Adrenal gland (tissue), 12 donors: ENCODE results near the gene CHD2. TPM values are rescaled to one million over a fixed set of nuclear protein-coding genes. Genes with fewer than 3 reads are reported as not detected.

ENCODE experiments used
- DNase-seq, 7 donors: peaks; one replicate each; pipeline ENCODE4 v3.0.0-alpha.2; 2019 to 2020
- H3K27ac ChIP-seq, 5 donors: fragments of 200-600 bp; sonication (generic) in 4 of 5; 1 replicate in 3 of 5; 2 replicates in 2 of 5; pipeline versions ENCODE4 v1.5.1 to v1.8.0; 2016 to 2020; ENCODE audit warnings: mild to moderate bottlenecking in 1 of 5
- H3K27me3 ChIP-seq: fragments of 200-600 bp; 2 replicates; pipeline ENCODE4 v1.8.0; 2021
- H3K36me3 ChIP-seq, 2 donors: fragments of 200-600 bp; replicated peaks in 1 of 2; 1 replicate in 1 of 2; 2 replicates in 1 of 2; pipeline versions ENCODE4 v1.5.1 to v1.8.0; 2018 to 2022
- H3K4me1 ChIP-seq, 2 donors: fragments of 200-600 bp; replicated peaks in 1 of 2; 1 replicate in 1 of 2; 2 replicates in 1 of 2; pipeline versions ENCODE4 v1.5.1 to v1.8.0; 2018 to 2021
- H3K4me3 ChIP-seq, 4 donors: fragments of 200-600 bp; sonication (generic) in 3 of 4; one replicate each; pipeline ENCODE4 v1.5.1; 2016 to 2018
- H3K9me3 ChIP-seq, 3 donors: fragments of 200-600 bp; sonication (generic) in 1 of 3; replicated peaks in 1 of 3; 1 replicate in 2 of 3; 2 replicates in 1 of 3; pipeline versions ENCODE4 v1.5.1 to v1.8.0; 2016 to 2021
- POLR2A ChIP-seq, 2 donors: fragments of 450-650 bp; IDR thresholded peaks; one replicate each; pipeline ENCODE4 v1.6.1; 2017; ENCODE audit warnings: antibody characterized with exemption in 2 of 2, mild to moderate bottlenecking in 2 of 2, moderate library complexity in 1 of 2
- WGBS, 4 donors: extraction: QIAGEN DNeasy Blood & Tissue Kit in 2 of 4; methylation state at CpG; one replicate each; pipeline versions ENCODE4 v1.1.5 to v1.1.7; 2013 to 2017; 5-methylcytosine and 5-hydroxymethylcytosine counted together
- intact Hi-C, 2 donors: fragments of 100-400 bp; cut with DNase I; formaldehyde crosslinking; loops; one replicate each; pipeline versions ENCODE4 v1.14.1 to v1.15.0; 2022 to 2023
- polyA plus RNA-seq, 3 donors: library from polyadenylated mRNA; stranded (reverse); fragments of 200-250 nt in 2 of 3; fragments of 350-450 nt in 1 of 3; fragmentation: Illumina TruSeq in 1 of 3; extraction: RNeasy Lipid Tissue Mini Kit (QIAGEN cat#74804) in 1 of 3; gene quantifications; one replicate each; pipeline ENCODE4 v1.2.3, GENCODE V29; 2013 to 2014
- total RNA-seq, 9 donors: library from RNA; depleted of rRNA in 4 of 9; stranded (reverse); fragments of >200 nt in 4 of 9; fragments of 120-200 nt in 1 of 9; fragmentation: NEBNext Ultra II Directional in 1 of 9; extraction: Animal tissue kit (Norgen Biotek cat#: 25700) in 1 of 9; gene quantifications; one replicate each; pipeline versions ENCODE4 v1.1.0 to v1.2.4, GENCODE V29; 2013 to 2023
- TF ChIP-seq, protein P1 (sequence below), 6 experiments: fragments of 450-650 bp in 4 of 6; fragments of 200-600 bp in 2 of 6; sonication (generic) in 1 of 6; IDR thresholded peaks; 1 replicate in 5 of 6; 2 replicates in 1 of 6; pipeline versions ENCODE4 v1.5.1 to v1.8.0; 2016 to 2021; ENCODE audit warnings: antibody characterized with exemption in 6 of 6, mild to moderate bottlenecking in 2 of 6, moderate library complexity in 1 of 6
- donor health status: healthy with polysubstance abuse.
- donor health status: Bipolar disorder and iron deficiency.
- donor health status: DM: yes; HTN: yes; CAD: no.
- donor health status: DM: no; HTN: no; CAD: no.
- donor health status: DM: no; HTN: no; CAD: no.
- donor health status: DM: yes; HTN: yes; CAD: no.

The CHD2 gene
- total and polyA plus RNA-seq, 12 donors: 40.1 to 115 (median 70.9) TPM

DNA sequence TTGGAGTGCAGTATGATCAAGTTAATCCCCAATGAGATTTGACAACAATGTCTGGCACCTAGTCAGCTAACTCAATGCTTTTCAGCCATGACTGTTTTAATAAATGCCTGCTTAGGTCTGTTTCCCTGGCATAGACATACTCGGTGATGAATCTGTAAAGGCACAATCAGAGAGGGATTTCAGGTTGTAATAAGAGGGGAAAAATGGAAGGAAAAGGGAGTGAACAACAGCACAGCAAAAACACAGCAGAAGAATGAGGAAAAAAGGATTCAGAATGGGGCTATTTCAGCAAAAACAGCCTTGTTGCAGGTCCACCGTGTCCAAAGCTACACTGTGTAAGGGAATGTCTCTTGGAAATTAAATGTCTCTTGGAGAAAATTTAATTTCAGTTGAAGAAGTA lies 19.3 kb upstream of the CHD2 start:
- Histone ChIP-seq H3K36me3 (no peaks in the 10 kb centered on the region), H3K9me3 (no peaks in the 10 kb centered on the region), H3K4me3 (no peak overlapping the region), H3K4me1 (peaks cover 21 to 30% of the 10 kb centered on the region in 2 donors), H3K27me3 (no peaks in the 10 kb centered on the region), H3K27ac (peak overlapping the region; percentile 74 to 93 (median 91))
- TF ChIP-seq POLR2A (IDR thresholded peaks at IDR 0.05): no peak
- TF ChIP-seq, protein P1, sequence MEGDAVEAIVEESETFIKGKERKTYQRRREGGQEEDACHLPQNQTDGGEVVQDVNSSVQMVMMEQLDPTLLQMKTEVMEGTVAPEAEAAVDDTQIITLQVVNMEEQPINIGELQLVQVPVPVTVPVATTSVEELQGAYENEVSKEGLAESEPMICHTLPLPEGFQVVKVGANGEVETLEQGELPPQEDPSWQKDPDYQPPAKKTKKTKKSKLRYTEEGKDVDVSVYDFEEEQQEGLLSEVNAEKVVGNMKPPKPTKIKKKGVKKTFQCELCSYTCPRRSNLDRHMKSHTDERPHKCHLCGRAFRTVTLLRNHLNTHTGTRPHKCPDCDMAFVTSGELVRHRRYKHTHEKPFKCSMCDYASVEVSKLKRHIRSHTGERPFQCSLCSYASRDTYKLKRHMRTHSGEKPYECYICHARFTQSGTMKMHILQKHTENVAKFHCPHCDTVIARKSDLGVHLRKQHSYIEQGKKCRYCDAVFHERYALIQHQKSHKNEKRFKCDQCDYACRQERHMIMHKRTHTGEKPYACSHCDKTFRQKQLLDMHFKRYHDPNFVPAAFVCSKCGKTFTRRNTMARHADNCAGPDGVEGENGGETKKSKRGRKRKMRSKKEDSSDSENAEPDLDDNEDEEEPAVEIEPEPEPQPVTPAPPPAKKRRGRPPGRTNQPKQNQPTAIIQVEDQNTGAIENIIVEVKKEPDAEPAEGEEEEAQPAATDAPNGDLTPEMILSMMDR (IDR thresholded peaks at IDR 0.05): no peak
- intact Hi-C loops: loop anchor here in 1 of 2 donors (5.0 kb wide), 1 partner anchor 68 kb away; no protein-coding TSS in a partner anchor
- whole genome bisulfite sequencing, 4 donors: 40 to 79% (median 61%) methylated on average over 1 to 2 of the region's 2 CpGs
- DNase-seq: no peak

DNA sequence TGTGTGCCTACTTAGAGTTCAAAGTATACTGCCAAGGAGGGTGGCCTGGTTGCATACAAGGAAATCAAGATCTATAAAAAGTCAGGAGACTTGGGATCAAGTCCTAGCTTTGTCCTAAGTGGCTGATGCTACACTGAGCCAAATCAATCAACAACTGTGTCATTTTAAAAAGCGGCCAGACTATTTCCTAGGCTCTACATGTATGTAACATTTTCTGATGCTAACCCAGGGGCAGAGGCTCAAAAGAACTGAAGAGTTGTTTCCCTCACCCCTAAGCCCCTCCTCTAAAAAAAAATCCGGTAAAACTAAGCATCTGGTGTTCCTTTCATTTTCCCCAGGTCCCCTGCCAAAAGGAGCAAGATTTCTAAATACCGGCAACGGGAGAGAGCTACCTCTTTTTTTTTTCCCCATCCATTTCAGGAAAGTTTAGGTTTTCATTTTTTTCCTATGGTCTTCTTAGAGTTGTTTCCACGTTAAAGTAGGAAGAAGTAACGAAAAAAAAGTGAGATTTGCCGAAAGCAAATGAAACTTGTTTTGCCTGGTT lies 18.8 kb upstream of the CHD2 start:
- Histone ChIP-seq H3K9me3 (no peaks in the 10 kb centered on the region), H3K36me3 (no peaks in the 10 kb centered on the region), H3K4me3 (peak overlapping the region in 1 of 4 donors; percentile 54), H3K4me1 (peaks cover 21 to 34% of the 10 kb centered on the region in 2 donors), H3K27ac (peak overlapping the region; percentile 74 to 93 (median 91)), H3K27me3 (no peaks in the 10 kb centered on the region)
- intact Hi-C loops: loop anchor here in 1 of 2 donors (5.0 kb wide), 1 partner anchor 69 kb away; no protein-coding TSS in a partner anchor
- DNase-seq: peak in 1 of 7 donors; percentile 27
- TF ChIP-seq POLR2A (IDR thresholded peaks at IDR 0.05): no peak
- TF ChIP-seq, protein P1 (IDR thresholded peaks at IDR 0.05): no peak
- WGBS, 4 donors: 16 to 28% (median 19%) methylated on average over 7 of the region's 7 CpGs

DNA sequence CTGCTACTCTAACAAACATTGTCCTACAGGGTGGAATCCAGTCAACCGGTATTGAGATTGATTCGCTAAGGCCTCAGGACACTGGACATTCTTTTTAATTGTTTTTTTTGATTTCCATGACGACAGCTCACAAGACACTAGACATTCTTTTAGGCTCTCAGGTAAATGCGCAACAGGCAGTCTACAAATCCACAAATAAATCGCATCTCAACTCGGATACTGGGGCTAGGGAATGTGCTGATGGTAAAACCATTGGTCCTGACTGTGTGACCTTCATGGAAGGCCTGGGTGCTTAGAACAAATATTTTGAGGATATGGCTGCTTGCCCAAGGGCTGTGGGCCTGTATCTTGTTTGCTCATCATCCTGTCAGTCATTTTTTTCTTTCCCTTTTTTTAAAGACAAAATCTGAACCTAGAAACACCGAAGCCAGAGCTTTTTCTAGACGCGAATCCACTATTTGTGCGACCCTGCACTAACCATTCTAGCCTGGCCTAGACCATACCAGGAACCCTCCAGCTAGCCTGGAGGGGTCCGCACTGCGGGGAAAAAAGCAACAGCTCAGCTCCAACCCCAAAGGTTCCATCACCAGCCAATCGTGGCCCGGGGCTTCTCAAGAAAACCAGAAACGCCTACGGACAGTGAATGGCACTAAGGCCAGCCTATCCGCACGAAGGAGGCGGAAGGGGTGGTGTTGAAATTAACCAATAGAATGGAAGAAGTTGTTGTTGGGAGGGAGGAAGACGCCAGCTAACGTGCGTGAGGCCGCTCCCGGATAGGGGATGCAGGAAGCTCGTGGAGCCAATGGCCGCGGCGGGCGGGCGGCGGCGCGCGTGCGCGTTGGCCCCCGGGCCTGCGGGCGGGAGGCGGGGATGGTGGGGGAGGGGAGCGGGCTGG lies 18.1 kb upstream of the CHD2 start:
- Histone ChIP-seq H3K36me3 (peaks cover 0 to 5% of the 10 kb centered on the region in 2 donors), H3K4me1 (peaks cover 28 to 42% of the 10 kb centered on the region in 2 donors), H3K9me3 (no peaks in the 10 kb centered on the region), H3K27ac (peak overlapping the region; percentile 74 to 100 (median 91)), H3K4me3 (peak overlapping the region in 1 of 4 donors; percentile 99), H3K27me3 (no peaks in the 10 kb centered on the region)
- peak; percentile 84 to 93 for TF ChIP-seq POLR2A (IDR thresholded peaks at IDR 0.05)
- TF ChIP-seq, protein P1 (IDR thresholded peaks at IDR 0.05): no peak
- peak; percentile 98 to 100 (median 99) for DNase-seq
- intact Hi-C loops: loop anchor here in 1 of 2 donors (5.0 kb wide), 1 partner anchor 70 kb away; no protein-coding TSS in a partner anchor
- WGBS, 4 donors: 4 to 14% (median 7%) methylated on average over 23 to 40 of the region's 41 CpGs

DNA sequence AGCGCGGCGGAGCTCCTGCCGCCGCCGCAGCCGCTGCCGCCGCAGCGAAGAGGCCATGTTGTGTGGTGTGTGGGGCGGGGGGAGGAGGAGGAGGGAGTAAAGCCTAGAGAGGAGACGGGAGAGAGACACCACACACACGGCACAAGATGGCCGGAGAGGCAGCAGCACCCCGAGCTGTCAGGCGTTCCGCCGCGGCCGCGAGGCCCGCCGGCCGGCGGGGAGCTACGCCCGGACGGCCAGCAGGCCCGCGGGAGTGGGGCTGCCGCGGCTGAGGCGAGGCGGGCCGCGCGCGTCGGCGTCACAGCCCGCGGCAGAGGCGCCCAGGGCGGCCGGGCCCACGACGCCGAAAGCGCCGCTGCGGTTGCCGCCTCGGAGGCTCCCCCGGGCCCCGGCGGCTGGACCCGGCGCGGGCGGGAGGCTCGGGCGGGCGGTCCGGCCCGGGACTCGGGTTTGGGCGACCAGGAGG lies 17.4 kb upstream of the CHD2 start:
- peak; percentile 90 to 98 for TF ChIP-seq POLR2A (IDR thresholded peaks at IDR 0.05)
- TF ChIP-seq, protein P1 (IDR thresholded peaks at IDR 0.05): peak in 1 of 6 experiments; percentile 20
- H3K27ac ChIP-seq: peak overlapping the region; percentile 98 to 100 (median 99)
- no peaks in the 10 kb centered on the region for H3K27me3 ChIP-seq
- DNase-seq: no peak
- H3K9me3 ChIP-seq: no peaks in the 10 kb centered on the region
- 0 to 1% (median 0%) methylated on average over 15 to 67 of the region's 67 CpGs; no CpG with 5 or more reads in 1 of the 4 donors for whole genome bisulfite sequencing, 4 donors
- H3K36me3 ChIP-seq: peaks cover 0 to 11% of the 10 kb centered on the region in 2 donors
- peaks cover 32 to 49% of the 10 kb centered on the region in 2 donors for H3K4me1 ChIP-seq
- intact Hi-C loops: loop anchor here in 1 of 2 donors (5.0 kb wide), 1 partner anchor 70 kb away; no protein-coding TSS in a partner anchor
- peak overlapping the region; percentile 69 to 99 (median 93) for H3K4me3 ChIP-seq
